PFSK-1 (cell line): ENCODE results near the gene FAM163B.

Source experiments
- FOXP2 ChIP-seq: optimal IDR thresholded peaks from 2 replicates; pipeline ENCODE3; 2011; ENCODE audit warnings: borderline replicate concordance, control low read depth, inconsistent platforms; ENCODE audit not compliant: insufficient read depth; ENCODE audit errors: extremely low read length, extremely low read depth
- POLR2AphosphoS5 ChIP-seq: IDR thresholded peaks from 2 replicates; pipeline ENCODE4 v1.6.1; 2012; ENCODE audit warnings: low read depth, mild to moderate bottlenecking, control low read depth, low read length, moderate library complexity
- SIN3A ChIP-seq: IDR thresholded peaks from 2 replicates; pipeline ENCODE4 v1.6.1; 2012; ENCODE audit warnings: mild to moderate bottlenecking, low read length, moderate library complexity, borderline replicate concordance; ENCODE audit not compliant: insufficient read depth
- TAF1 ChIP-seq: IDR thresholded peaks from 2 replicates; pipeline ENCODE4 v1.6.1; 2012; ENCODE audit warnings: low read length, control low read depth, borderline replicate concordance; ENCODE audit not compliant: insufficient read depth
- TF ChIP-seq, protein P1 (sequence below), 2 experiments: IDR thresholded peaks; 2 replicates each; pipeline versions ENCODE4 v1.6.1 to v1.8.0; 2011 to 2012; ENCODE audit warnings: low read depth in 2 of 2, low read length in 2 of 2, control low read depth in 1 of 2, inconsistent platforms in 1 of 2, mild to moderate bottlenecking in 1 of 2, moderate library complexity in 1 of 2; ENCODE audit not compliant: insufficient read depth in 1 of 2

FAM163B gene

DNA sequence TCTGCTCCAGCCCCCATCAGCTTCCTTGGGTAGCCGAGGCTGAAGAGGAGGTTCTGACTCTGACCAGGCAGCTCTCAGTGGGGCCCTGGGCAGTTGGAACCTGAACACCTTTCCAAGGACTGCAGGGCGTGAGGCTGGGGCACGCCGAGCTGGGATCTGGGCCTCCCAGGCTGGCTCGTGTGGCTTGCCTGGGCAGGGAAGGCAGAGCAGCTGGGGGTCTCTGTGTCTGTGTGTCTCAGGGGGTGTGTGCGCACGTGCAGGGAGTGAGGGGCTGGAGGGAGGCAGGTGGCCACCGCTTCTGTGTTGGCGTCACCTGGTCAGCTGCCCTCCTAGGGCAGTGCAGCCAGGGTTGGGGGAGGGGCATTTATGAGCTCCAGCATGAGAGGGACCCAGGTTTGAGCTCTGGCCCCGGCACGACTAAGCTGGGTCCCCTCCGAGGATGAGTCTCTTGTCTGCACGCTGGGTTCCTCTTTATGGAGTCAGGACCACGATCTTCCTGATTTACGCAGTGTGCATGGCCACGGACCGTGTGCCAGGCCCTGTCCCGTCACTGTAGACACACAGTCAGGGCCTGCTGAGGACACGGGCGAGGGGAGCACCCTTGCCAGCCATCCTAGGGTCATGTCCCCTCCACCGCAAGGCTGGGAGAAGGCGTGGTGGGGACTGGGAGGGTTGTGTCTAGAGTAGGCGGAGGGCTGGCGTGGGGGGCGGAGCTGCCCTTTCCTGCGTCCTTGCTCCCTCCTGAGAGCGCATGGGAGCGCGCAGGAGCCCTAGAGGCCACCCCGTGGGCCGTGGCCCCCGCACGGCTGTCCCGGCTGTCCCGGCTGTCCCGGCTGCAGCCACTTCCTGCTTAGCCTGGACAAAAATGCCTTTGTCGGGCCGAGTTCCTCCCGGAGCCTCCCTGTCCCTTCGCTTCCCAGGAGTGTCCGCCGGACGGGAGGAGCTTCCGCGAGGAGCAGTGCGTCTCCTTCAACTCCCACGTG, 70.0 kb downstream of the FAM163B start:
- no peak for TF ChIP-seq SIN3A
- no peak for TF ChIP-seq TAF1
- TF ChIP-seq, protein P1, sequence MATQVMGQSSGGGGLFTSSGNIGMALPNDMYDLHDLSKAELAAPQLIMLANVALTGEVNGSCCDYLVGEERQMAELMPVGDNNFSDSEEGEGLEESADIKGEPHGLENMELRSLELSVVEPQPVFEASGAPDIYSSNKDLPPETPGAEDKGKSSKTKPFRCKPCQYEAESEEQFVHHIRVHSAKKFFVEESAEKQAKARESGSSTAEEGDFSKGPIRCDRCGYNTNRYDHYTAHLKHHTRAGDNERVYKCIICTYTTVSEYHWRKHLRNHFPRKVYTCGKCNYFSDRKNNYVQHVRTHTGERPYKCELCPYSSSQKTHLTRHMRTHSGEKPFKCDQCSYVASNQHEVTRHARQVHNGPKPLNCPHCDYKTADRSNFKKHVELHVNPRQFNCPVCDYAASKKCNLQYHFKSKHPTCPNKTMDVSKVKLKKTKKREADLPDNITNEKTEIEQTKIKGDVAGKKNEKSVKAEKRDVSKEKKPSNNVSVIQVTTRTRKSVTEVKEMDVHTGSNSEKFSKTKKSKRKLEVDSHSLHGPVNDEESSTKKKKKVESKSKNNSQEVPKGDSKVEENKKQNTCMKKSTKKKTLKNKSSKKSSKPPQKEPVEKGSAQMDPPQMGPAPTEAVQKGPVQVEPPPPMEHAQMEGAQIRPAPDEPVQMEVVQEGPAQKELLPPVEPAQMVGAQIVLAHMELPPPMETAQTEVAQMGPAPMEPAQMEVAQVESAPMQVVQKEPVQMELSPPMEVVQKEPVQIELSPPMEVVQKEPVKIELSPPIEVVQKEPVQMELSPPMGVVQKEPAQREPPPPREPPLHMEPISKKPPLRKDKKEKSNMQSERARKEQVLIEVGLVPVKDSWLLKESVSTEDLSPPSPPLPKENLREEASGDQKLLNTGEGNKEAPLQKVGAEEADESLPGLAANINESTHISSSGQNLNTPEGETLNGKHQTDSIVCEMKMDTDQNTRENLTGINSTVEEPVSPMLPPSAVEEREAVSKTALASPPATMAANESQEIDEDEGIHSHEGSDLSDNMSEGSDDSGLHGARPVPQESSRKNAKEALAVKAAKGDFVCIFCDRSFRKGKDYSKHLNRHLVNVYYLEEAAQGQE (IDR thresholded peaks at IDR 0.05; ENCODE audit: insufficient read depth in 1 of 2, low read depth in 2 of 2, low read length in 2 of 2): no peak
- TF ChIP-seq POLR2AphosphoS5: no peak
- no peak for TF ChIP-seq FOXP2

DNA sequence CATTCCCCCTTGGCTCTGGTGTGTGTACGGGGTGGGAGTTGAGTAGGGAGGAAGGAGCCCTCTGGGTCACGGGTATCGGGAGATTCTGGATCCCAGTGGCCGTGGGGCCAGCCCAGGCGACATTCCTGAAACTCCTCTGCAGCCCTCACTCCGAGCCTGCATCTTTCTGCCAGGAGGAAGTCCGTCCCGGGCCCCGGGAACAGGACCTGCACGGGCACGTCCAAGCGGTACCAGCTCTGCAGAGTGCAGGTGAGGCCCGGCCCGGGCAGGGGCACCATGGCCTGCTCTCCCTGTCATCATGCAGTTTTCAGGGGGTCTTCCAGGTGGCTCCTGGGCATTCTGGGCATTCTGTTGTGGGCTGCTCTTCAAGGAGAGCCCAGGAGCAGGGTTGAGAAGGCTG, 71.0 kb downstream of the FAM163B start:
- no peak for TF ChIP-seq SIN3A
- TF ChIP-seq TAF1: no peak
- TF ChIP-seq, protein P1 (IDR thresholded peaks at IDR 0.05; ENCODE audit: insufficient read depth in 1 of 2, low read depth in 2 of 2, low read length in 2 of 2): no peak
- TF ChIP-seq FOXP2: no peak
- no peak for TF ChIP-seq POLR2AphosphoS5

DNA sequence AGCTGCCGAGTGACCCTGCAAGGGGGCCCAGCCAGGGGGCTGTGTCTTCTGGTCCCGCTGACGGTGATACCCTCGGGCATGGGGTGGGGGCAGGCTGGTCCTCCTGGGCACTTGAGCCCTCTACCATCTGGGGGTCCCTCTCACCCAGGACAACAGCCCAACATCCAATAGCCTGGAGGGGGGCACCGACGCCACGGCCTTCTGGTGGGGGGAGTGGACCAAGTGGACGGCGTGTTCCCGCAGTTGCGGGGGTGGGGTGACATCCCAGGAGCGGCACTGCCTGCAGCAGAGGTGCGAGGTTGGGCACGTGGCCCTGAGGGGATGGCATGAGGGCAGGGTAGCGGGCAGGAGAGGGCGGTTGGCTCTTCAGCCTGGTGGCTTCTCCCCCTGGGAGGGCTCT, 71.9 kb downstream of the FAM163B start:
- no peak for TF ChIP-seq TAF1
- TF ChIP-seq, protein P1 (IDR thresholded peaks at IDR 0.05; ENCODE audit: insufficient read depth in 1 of 2, low read depth in 2 of 2, low read length in 2 of 2): no peak
- TF ChIP-seq FOXP2: no peak
- no peak for TF ChIP-seq POLR2AphosphoS5
- TF ChIP-seq SIN3A: no peak

DNA sequence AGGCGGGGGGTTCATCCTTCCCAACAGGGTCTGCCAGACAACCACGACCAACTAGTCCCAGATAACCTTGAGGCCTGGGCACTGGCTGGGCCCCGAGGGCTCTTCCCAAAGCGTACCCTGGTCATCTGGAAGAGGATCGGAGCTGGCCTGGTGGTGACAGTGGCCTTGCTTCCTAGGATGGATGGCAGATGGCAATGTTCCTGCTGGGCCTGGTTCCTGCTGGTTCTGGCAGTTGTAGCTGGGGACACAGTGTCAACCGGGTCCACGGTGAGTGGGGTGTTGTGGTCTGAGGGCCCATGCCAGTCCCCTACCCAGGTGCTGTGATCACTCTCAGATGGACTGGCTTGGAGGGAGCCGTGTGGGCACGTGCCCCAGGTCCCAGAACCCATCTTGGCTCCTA, 72.7 kb downstream of the FAM163B start:
- TF ChIP-seq, protein P1 (IDR thresholded peaks at IDR 0.05; ENCODE audit: insufficient read depth in 1 of 2, low read depth in 2 of 2, low read length in 2 of 2): no peak
- TF ChIP-seq FOXP2 (no peak), POLR2AphosphoS5 (no peak), TAF1 (no peak), SIN3A (no peak)
